SU-DHL-6 (cell line): Measurements from ENCODE around the gene SLC22A5.

Source experiments
- CTCF ChIP-seq: fragments of 200-600 bp; sonication (generic); IDR thresholded peaks from one replicate; pipeline ENCODE4 v1.5.1; 2017; ENCODE audit warnings: antibody characterized with exemption, mild to moderate bottlenecking, low read length, moderate library complexity; ENCODE audit not compliant: insufficient read depth, poor library complexity, severe bottlenecking
- EZH2phosphoT487 ChIP-seq: fragments of 200-600 bp; sonication (generic), shearing (Covaris generic); conservative IDR thresholded peaks from 2 replicates; pipeline ENCODE4 v1.6.1; 2018; ENCODE audit warnings: mild to moderate bottlenecking, antibody characterized with exemption, low read length, moderate library complexity, mixed read lengths

- TF ChIP-seq CTCF (no peak), EZH2phosphoT487 (no peak)
Measured at GRCh38 chr5:132417889-132418485, 48.5 kb downstream of the SLC22A5 start.
